HEK293T (cell line): Measurements from ENCODE around the gene ANKS1B.

Experiments
- ARNT ChIP-seq: fragments of 450-650 bp; IDR thresholded peaks from 2 replicates; pipeline ENCODE4 v1.6.1; 2017; ENCODE audit warnings: mild to moderate bottlenecking
- BHLHE40 ChIP-seq: fragments of 450-650 bp; IDR thresholded peaks from 2 replicates; pipeline ENCODE4 v1.6.1; 2016; ENCODE audit warnings: mild to moderate bottlenecking, moderate library complexity, borderline replicate concordance
- ELF4 ChIP-seq: fragments of 450-650 bp; IDR thresholded peaks from 2 replicates; pipeline ENCODE4 v1.6.1; 2017; ENCODE audit warnings: antibody characterized with exemption
- FOXA1 ChIP-seq: fragments of 450-650 bp; IDR thresholded peaks from 2 replicates; pipeline ENCODE4 v1.6.1; 2016; ENCODE audit warnings: mild to moderate bottlenecking
- FOXK2 ChIP-seq: fragments of 450-650 bp; IDR thresholded peaks from 2 replicates; pipeline ENCODE4 v1.6.1; 2016; ENCODE audit warnings: mild to moderate bottlenecking
- FOXM1 ChIP-seq: fragments of 450-650 bp; IDR thresholded peaks from 2 replicates; pipeline ENCODE4 v1.6.1; 2017; ENCODE audit warnings: mild to moderate bottlenecking, borderline replicate concordance
- HDGF ChIP-seq: fragments of 450-650 bp; IDR thresholded peaks from 2 replicates; pipeline ENCODE4 v1.6.1; 2017; ENCODE audit warnings: antibody characterized with exemption, borderline replicate concordance
- LEF1 ChIP-seq: fragments of 450-650 bp; IDR thresholded peaks from 2 replicates; pipeline ENCODE4 v1.6.1; 2017; ENCODE audit warnings: mild to moderate bottlenecking, borderline replicate concordance
- SP1 ChIP-seq: fragments of 450-650 bp; IDR thresholded peaks from 2 replicates; pipeline ENCODE4 v1.6.1; 2017
- SUZ12 ChIP-seq: fragments of 450-650 bp; IDR thresholded peaks from 2 replicates; pipeline ENCODE4 v1.6.1; 2016; ENCODE audit warnings: mild to moderate bottlenecking
- TARDBP ChIP-seq: fragments of 450-650 bp; IDR thresholded peaks from 2 replicates; pipeline ENCODE4 v1.6.1; 2016
- ZNF384 ChIP-seq: fragments of 450-650 bp; IDR thresholded peaks from 2 replicates; pipeline ENCODE4 v1.6.1; 2016
- TF ChIP-seq, protein P1 (sequence below): fragments of 450-650 bp; IDR thresholded peaks from 2 replicates; pipeline ENCODE4 v1.6.1; 2016

DNA sequence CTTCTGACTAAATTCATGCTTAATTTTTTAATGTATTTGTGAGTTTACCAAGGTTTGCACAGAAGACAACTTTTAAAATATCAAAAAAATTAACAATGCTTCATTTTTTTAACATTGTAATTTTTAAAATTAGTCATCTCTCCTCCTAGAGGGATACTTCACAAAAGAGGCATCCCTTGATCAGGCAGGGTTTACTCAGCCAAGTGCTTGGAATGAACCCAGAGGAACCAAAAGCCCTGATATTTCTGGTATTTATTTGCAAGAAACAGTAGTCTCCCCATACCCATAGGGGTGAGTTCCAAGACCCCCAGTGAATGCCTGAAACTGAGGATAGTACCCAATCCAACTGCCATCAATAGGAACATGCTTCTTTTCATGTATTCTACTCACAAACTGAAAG is 284.7 kb downstream of the ANKS1B start:
- TF ChIP-seq ARNT (no peak), FOXM1 (no peak), SUZ12 (no peak), SP1 (no peak), ZNF384 (no peak), FOXK2 (no peak), ELF4 (no peak), BHLHE40 (no peak), FOXA1 (no peak), HDGF (no peak), LEF1 (no peak), TARDBP (no peak)
- TF ChIP-seq, protein P1, sequence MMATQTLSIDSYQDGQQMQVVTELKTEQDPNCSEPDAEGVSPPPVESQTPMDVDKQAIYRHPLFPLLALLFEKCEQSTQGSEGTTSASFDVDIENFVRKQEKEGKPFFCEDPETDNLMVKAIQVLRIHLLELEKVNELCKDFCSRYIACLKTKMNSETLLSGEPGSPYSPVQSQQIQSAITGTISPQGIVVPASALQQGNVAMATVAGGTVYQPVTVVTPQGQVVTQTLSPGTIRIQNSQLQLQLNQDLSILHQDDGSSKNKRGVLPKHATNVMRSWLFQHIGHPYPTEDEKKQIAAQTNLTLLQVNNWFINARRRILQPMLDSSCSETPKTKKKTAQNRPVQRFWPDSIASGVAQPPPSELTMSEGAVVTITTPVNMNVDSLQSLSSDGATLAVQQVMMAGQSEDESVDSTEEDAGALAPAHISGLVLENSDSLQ = no peak
